T-helper 2 cell treated with Interferon-gamma antibody and Interleukin-4, amounts not matched to agents 5 μg/mL and 100 μg/mL, for 36 hours (primary cell): ENCODE measurements around the gene NRBF2.
"Not testable (repeated sequence)": the region's sequence is repeated elsewhere in the genome, so short reads cannot be mapped to it uniquely, and the experiment has no call there.

Experiments used
- DNase-seq: peaks from one replicate; pipeline ENCODE4 v3.0.0; 2021; ENCODE audit warnings: low spot score
- H3K27ac Mint-ChIP-seq: one replicate; pipeline ENCODE4 v1.8.0; 2021; ENCODE audit warnings: mild to moderate bottlenecking, mixed read lengths
- H3K27me3 Mint-ChIP-seq: one replicate; pipeline ENCODE4 v1.8.0; 2021; ENCODE audit warnings: low read depth, mixed read lengths
- H3K36me3 Mint-ChIP-seq: one replicate; pipeline ENCODE4 v1.8.0; 2021; ENCODE audit warnings: low read depth, mixed read lengths
- H3K4me1 Mint-ChIP-seq: one replicate; pipeline ENCODE4 v1.8.0; 2021; ENCODE audit warnings: low read depth, mixed read lengths
- H3K4me3 Mint-ChIP-seq: one replicate; pipeline ENCODE4 v1.8.0; 2022; ENCODE audit warnings: mild to moderate bottlenecking, moderate library complexity, mixed read lengths
- H3K9me3 Mint-ChIP-seq: one replicate; pipeline ENCODE4 v1.8.0; 2021; ENCODE audit warnings: mixed read lengths

NRBF2 gene

DNA sequence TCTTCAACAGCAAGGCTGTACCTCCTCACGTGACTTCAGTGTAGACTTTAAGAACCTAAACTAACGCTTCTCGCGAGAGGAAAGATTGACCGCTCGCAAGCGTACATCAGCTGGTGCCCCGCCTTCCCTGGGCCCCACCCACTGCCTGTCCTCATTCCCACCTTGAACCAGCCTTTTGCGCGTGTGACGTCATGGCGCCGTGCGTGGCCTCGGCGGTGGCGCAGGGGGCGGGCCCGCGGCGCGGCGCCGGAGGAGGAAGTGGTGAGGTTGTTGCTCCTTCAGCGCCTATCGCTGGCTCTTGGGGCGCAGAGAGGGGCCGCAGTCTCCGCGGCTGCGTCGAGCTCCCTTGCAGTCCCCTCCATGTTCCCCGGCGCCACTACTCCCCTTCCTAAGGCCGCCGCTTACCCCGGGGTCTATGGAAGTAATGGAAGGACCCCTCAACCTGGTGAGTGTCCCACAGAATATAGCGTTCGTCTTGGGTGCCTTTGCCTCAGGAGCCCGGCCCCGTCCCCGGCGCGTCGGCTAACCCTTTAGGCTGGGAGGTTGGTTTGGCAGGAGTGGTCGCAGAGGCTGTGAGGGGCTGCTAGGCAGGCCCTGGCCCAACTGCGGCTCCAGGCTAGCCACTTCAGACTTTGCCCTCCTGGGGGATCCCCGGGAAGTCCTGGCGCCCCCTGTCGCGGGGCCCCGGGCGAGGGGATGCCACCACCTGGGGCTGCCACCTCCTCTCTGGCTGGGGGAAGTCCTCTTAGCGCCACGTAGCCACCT, at the start of gene NRBF2:
Gene NRBF2, plus strand, starts transcription at position 273 of the 765 bp plus-strand sequence. Its CDS starts 143 bp downstream, at position 416.
- Mint-ChIP-seq H3K27ac (peak within 1 kb of the TSS; percentile 97), H3K4me1 (peaks cover 12% of the 10 kb centered on the region), H3K4me3 (peak within 1 kb of the TSS; percentile 93), H3K27me3 (peaks cover 2% of the 10 kb centered on the region), H3K9me3 (peaks cover 19% of the 10 kb centered on the region), H3K36me3 (peaks cover 14% of the 10 kb centered on the region)
- peak; percentile 98 for DNase-seq

DNA sequence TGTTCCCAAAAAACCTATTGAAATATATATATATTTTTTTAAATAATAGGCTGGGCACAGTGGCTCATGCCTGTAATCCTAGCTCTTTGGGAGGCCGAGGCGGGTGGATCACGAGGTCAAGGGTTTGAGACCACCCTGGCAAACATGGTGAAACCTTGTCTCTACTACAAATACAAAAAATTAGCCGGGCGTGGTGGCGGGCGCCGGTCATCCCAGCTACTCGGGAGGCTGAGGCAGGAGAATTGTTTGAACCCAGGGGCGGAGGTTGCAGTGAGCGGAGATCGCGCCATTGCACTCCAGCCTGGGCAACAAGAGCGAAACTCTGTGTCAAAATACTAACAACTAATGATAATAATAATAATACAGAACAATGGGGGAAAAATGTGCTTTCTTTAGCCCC, 49.7 kb upstream of the NRBF2 start:
- DNase-seq, H3K4me1 Mint-ChIP-seq, H3K27ac Mint-ChIP-seq, H3K9me3 Mint-ChIP-seq, H3K36me3 Mint-ChIP-seq, H3K4me3 Mint-ChIP-seq: not testable (repeated sequence)
- H3K27me3 Mint-ChIP-seq: peaks cover 25% of the 10 kb centered on the region

DNA sequence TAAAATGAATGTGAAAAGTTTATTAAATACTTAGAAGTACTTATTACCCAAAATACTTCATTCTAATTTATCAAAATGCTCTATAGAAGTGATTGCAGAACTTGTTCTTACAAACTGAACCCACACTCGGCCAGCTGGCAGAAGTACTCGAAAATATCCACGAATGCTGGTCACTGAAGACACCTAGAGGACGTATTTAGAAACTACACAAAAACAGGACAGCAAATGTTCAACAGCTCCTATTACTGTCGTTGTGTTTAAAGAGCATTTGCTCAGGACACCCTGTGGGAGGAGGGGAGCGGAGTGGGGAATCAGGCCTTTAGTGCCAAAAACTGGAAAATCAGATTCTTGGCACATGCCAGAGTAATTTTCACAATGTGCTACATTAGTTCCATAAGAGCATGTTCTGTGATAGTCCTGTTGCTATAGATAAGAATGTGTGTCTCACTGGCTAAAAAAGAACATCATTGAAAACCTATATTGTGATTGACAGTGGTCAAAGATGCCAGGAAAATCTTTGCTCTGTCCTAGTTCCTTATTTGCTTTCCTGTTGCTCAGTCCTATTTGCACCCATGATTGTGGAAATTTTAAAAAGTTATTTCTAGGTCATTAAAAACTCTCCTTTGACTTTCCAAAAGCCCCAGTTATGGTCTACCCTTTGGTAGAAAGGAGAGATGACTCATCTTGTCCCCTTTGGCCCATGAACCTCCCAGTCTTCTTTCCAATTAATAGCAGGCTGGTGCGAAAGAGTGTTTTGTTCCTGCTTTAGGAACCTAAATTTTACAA, 49.0 kb upstream of the NRBF2 start:
- H3K27ac Mint-ChIP-seq: no peak overlapping the region
- H3K4me1 Mint-ChIP-seq: no peaks in the 10 kb centered on the region
- H3K36me3 Mint-ChIP-seq: no peaks in the 10 kb centered on the region
- peak; percentile 27 for DNase-seq
- peaks cover 25% of the 10 kb centered on the region for H3K27me3 Mint-ChIP-seq
- no peak overlapping the region for H3K4me3 Mint-ChIP-seq
- no peaks in the 10 kb centered on the region for H3K9me3 Mint-ChIP-seq

DNA sequence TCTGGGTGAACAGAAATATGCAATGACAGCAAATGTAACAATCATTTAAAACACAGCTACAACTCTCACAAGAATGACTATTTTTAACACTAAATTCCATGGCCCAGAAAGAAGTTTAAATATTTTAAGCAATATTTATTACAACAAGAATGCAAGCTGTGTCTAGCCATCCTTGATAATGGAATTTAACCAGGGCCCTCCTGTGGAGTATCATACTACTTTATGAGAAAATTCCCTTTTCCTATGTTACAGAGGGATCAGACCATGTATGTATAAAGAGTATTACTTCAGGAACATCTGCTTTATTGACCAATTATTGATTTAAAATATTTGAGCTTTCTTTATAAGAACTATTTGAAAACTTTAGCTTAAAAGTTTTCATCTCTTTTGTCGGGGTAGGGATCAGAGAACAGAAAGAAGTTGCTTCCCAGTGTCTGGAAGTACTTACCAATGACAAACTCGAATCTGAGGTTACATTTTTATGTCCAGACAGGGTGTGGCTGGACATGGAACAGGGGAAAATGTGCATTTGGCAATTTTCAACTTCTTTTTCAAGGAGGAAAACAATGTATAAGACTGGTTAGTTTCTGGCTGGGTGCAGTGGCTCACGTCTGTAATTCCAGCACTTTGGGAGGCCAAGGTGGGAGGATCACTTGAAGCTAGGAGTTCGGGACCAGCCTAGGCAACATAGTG, 48.3 kb upstream of the NRBF2 start:
- Mint-ChIP-seq H3K9me3 (no peaks in the 10 kb centered on the region), H3K27me3 (peaks cover 25% of the 10 kb centered on the region), H3K36me3 (no peaks in the 10 kb centered on the region), H3K27ac (no peak overlapping the region), H3K4me3 (no peak overlapping the region), H3K4me1 (no peaks in the 10 kb centered on the region)
- no peak for DNase-seq

DNA sequence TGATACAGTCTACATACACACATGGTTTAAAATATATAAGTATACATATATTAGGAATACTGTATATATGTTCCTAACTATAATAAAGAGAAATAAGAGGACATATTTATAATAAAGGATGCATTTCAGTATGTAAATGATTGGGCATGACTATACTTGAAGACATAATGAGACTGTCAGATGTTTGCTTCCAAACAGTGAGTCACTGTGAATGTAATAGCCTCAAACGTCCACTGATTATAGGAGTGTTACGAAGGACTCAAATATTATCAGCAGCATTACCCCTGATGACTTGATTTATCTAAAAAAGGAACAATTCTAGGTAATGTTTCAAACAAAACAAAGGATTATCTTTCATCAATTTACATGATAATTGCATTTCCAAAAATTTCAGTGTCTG, 39.9 kb upstream of the NRBF2 start:
- H3K4me1 Mint-ChIP-seq: no peaks in the 10 kb centered on the region
- no peaks in the 10 kb centered on the region for H3K36me3 Mint-ChIP-seq
- no peaks in the 10 kb centered on the region for H3K9me3 Mint-ChIP-seq
- no peak overlapping the region for H3K4me3 Mint-ChIP-seq
- H3K27me3 Mint-ChIP-seq: peaks cover 12% of the 10 kb centered on the region
- DNase-seq: no peak
- H3K27ac Mint-ChIP-seq: no peak overlapping the region

DNA sequence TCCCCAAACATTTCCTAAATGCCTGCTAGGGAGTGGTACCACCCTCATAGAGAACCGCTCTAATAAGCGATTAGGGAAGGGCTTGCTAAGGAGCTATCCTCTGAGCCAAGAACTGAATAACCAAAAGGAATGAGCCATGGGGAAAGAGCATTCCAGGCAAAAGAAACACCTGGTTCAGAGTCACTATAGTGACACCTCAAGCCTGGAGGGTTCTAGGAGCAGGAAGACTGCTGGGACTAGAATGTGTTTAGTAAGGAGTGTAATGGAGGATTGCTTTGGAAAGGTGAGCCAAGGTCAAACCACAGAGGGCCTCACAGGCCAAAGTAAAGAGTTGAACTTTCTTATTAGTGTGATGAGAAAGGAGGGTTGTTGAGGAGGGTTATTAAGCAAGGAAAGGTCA, 38.7 kb upstream of the NRBF2 start:
- no peak overlapping the region for H3K27ac Mint-ChIP-seq
- no peak for DNase-seq
- no peaks in the 10 kb centered on the region for H3K9me3 Mint-ChIP-seq
- H3K36me3 Mint-ChIP-seq: no peaks in the 10 kb centered on the region
- no peaks in the 10 kb centered on the region for H3K4me1 Mint-ChIP-seq
- H3K27me3 Mint-ChIP-seq: peaks cover 12% of the 10 kb centered on the region
- H3K4me3 Mint-ChIP-seq: no peak overlapping the region

DNA sequence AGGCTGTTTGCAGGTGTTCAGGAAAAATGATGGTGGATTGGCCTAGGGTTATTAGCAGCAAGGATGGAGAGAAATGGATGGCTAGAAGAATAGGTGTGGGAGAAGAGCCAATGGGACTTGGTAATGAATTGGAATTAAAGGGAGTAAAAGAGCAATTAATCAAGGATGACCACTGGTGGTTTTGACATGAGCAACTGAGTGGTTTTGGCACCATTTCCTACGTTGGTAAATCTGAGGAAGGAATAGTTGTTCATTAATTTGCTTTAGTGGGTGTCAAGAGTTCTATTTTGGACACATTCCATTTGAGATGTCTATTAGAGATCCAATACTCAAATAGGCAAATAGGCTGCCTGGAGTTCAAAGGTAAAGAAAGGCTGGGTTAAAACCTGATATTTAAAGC, 38.2 kb upstream of the NRBF2 start:
- Mint-ChIP-seq H3K27me3 (peaks cover 14% of the 10 kb centered on the region), H3K4me1 (no peaks in the 10 kb centered on the region), H3K36me3 (no peaks in the 10 kb centered on the region), H3K9me3 (no peaks in the 10 kb centered on the region), H3K27ac (no peak overlapping the region), H3K4me3 (no peak overlapping the region)
- DNase-seq: no peak

DNA sequence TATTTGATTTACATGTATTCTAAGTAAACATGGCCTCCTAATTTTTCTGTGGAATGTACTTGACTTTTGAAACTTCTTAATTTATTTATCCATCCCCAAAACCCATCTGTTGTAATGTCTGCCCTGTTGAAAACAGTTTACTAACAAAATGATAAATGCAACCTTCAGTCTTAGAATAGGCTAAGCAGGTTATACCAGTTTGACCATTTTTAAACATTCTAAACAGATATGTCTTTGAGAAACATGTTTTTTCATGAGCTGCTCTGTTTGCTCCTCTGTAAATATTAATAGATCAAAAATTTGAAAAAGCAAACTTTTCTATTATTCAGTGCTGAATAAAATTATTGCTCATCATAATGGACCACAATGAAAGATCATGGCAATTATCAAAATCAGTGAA, 33.4 kb upstream of the NRBF2 start:
- Mint-ChIP-seq H3K27ac (no peak overlapping the region), H3K27me3 (peaks cover 19% of the 10 kb centered on the region), H3K36me3 (no peaks in the 10 kb centered on the region)

DNA sequence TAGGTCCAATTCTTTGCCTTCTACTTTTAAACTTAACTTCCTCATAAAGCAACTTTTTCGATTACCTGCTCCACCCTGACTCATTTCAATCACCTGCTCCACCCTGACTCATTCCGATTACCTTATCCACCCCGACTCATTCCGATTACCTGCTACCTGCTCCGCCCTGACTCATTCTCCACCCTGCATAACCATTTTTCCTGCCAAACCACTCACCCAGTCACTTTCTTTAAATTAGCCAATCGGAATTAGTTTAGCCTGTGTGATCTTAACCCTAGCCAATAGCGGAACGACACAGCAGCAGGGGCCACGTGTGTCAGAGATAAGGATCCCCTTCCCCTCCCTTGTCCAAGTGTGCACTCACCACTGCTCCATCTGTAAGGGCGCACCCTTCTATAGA, 32.0 kb upstream of the NRBF2 start:
- not testable (repeated sequence) for DNase-seq, H3K9me3 Mint-ChIP-seq, H3K4me3 Mint-ChIP-seq, H3K4me1 Mint-ChIP-seq, H3K27ac Mint-ChIP-seq, H3K36me3 Mint-ChIP-seq
- H3K27me3 Mint-ChIP-seq: peaks cover 15% of the 10 kb centered on the region

More for the DNA sequence above, 33.4 kb upstream of the NRBF2 start:
- H3K4me1 Mint-ChIP-seq: peaks cover 8% of the 10 kb centered on the region
- no peak overlapping the region for H3K4me3 Mint-ChIP-seq
- no peak for DNase-seq
- H3K9me3 Mint-ChIP-seq: no peaks in the 10 kb centered on the region

DNA sequence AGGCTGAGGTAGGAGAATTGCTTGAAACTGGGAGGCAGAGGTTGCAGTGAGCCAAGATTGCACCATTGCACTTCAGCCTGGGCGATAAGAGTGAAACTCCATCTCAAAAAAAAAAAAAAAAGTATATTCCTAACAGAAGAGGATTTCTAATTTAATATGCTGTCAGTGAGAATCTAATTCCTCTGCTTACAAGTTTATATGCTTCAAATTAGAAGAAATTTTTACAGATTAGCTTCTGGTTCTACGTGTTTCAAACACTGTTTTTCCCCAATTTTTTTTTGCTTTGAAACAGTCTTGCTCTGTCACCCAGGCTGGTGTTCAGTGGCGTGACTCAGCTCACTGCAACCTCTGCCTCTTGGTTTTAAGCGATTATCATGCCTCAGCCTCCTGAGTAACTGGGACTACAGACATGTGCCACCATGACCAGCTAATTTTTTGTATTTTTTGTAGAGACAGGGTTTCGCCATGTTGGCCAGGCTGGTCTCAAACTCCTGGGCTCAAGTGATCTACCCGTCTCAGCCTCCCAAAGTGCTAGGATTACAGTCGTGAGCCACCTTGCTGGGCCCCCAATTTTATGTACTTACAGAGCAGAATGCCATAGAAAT, 30.7 kb upstream of the NRBF2 start:
- H3K4me1 Mint-ChIP-seq, DNase-seq: not testable (repeated sequence)
- H3K27me3 Mint-ChIP-seq: peaks cover 15% of the 10 kb centered on the region

DNA sequence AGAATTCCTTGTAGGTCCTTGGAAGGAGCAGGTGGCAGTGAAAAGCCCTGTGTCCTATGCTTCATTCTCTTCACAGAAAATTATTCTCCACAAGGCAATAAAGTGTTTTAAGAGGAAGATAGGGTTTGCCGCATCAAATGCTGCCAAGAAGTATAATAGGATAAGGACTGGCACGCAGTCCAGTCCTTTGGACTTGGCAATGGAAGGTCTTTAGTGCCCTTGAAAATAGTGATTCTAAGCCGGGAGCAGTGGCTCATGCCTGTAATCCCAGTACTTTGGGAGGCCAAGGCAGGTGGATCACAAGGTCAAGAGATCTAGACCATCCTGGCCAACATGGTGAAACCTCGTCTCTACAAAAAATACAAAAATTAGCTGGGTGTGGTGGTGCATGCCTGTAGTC, 29.9 kb upstream of the NRBF2 start:
- not testable (repeated sequence) for DNase-seq, H3K9me3 Mint-ChIP-seq, H3K4me3 Mint-ChIP-seq, H3K4me1 Mint-ChIP-seq, H3K27ac Mint-ChIP-seq, H3K36me3 Mint-ChIP-seq
- H3K27me3 Mint-ChIP-seq: peaks cover 12% of the 10 kb centered on the region

More for the DNA sequence above, 30.7 kb upstream of the NRBF2 start:
- H3K36me3 Mint-ChIP-seq, H3K4me3 Mint-ChIP-seq, H3K9me3 Mint-ChIP-seq, H3K27ac Mint-ChIP-seq: not testable (repeated sequence)

DNA sequence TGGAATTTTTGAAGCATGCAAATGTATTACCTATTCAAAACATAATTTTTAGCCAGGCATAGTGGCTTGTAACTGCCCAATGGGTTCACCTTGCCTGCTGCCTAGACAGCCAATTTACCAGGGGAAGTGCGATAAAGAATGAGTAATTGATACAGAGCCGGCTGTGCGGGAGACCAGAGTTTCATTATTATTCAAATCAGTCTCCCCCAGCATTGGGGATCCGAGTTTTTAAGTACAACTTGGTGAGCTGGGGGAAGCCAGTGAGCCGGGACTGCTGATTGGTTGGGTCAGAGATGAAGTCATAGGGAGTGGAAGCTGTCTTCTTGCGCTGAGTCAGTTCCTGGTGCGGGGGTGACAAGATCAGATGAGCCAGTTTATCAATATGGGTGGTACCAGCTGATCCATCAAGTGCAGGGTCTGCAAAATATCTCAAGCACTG, 29.1 kb upstream of the NRBF2 start:
- Mint-ChIP-seq H3K27me3 (peaks cover 15% of the 10 kb centered on the region), H3K4me1 (peaks cover 8% of the 10 kb centered on the region), H3K4me3 (no peak overlapping the region), H3K27ac (no peak overlapping the region), H3K9me3 (no peaks in the 10 kb centered on the region), H3K36me3 (no peaks in the 10 kb centered on the region)
- peak; percentile 67 for DNase-seq

DNA sequence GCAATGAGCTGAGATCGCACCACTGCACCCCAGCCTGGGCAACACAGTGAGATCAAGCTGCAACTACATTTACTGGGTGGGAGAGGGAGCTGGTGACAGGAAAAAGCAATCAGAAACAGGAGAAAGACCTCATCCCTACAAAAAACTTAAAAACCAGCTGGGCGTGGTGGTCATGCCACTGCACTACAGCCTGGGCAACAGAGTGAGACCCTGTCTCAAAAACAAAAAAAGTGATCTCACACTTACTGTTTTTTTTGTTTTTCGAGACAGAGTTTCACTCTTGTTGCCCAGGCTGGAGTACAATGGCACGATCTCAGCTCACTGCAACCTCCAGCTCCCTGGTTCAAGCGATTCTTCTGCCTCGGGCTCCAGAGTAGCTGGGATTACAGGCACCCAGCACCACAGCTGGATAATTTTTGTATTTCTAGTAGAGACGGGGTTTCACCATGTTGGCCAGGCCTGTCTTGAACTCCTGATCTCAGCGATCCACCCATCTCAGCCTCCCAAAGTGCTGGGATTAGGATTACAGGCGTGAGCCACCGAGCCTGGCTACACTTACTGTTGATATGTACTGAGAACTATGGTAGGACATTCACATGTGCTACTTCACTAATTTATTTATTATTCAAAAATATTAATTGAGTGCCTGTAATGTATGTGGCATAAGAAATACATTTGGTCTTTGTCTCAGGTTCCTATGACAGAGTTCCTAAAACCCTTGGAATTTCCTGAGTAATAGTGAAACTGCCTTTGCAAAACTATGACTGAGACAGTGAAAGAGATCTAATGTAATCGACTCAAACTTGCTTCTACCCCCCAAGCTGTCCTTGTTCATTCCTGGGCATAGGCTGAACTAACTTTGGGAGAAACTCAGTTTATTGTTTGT, 27.7 kb upstream of the NRBF2 start:
- Mint-ChIP-seq H3K4me1 (peaks cover 7% of the 10 kb centered on the region), H3K36me3 (no peaks in the 10 kb centered on the region), H3K27ac (no peak overlapping the region), H3K9me3 (no peaks in the 10 kb centered on the region), H3K4me3 (no peak overlapping the region), H3K27me3 (peaks cover 10% of the 10 kb centered on the region)
- DNase-seq: no peak
